ENCODE measurements around the gene ATP10A. TPM values are rescaled to one million over a fixed set of nuclear protein-coding genes. Genes with fewer than 3 reads are reported as not detected.

ATP10A gene
- total and polyA plus RNA-seq, 9 of the 15 experiments (the other 6 are each of a cell fraction or from before 2014, with no cell fraction given): 0.09 TPM; not detected in 8

GRCh38 chr15:25909806-25910205 lies 46.7 kb upstream of the ATP10A start:
- POLR2A ChIA-PET: no interaction called here
- no peaks in the 10 kb centered on the region for H3K9me1 ChIP-seq (ENCODE audit: control insufficient read depth, insufficient read depth, low read length)
- peaks cover 0 to 9% of the 10 kb centered on the region in 2 experiments; a peak in 1 of 5 replicates for H3K27me3 ChIP-seq (ENCODE audit: control insufficient read depth in 2 of 2, insufficient read depth in 2 of 2, low read length in 2 of 2)
- no TSS peak for BruUV-seq (replicated peaks)
- in situ Hi-C loops (cut with MboI): no loop called here
- intact Hi-C loops (cut with micrococcal nuclease): no loop called here
- no peak overlapping the region for H3K4me3 ChIP-seq
- H3K9me3 ChIP-seq (replicated peaks; ENCODE audit: control insufficient read depth, insufficient read depth, low read depth, low read length): no peaks in the 10 kb centered on the region
- H4K20me1 ChIP-seq (replicated peaks; ENCODE audit: control insufficient read depth, insufficient read depth, low read length): no peaks in the 10 kb centered on the region
- FAIRE-seq (no peak), ATAC-seq (no peak), DNase-seq (ENCODE audit: extremely low read depth in 1 of 4, low spot score in 3 of 4) (no peak)
- H3K79me2 ChIP-seq (ENCODE audit: control insufficient read depth, insufficient read depth, low read length): no peaks in the 10 kb centered on the region
- CTCF ChIA-PET (ENCODE audit: low intra/inter-chr PET ratio): no interaction called here
- H3K4me1 ChIP-seq (replicated peaks in 1 of 2; ENCODE audit: control insufficient read depth in 2 of 2, insufficient read depth in 2 of 2, low read length in 2 of 2): no peaks in the 10 kb centered on the region
- TF ChIP-seq COPS2 (conservative IDR thresholded peaks at IDR 0.05): no peak
- no peak for TF ChIP-seq SMARCB1 (IDR thresholded peaks at IDR 0.05; ENCODE audit: insufficient read length, low read depth)
- TF ChIP-seq ID3 (CRISPR knock-in tag; IDR thresholded peaks at IDR 0.05): no peak
- TF ChIP-seq ID3 (tag; IDR thresholded peaks at IDR 0.05): no peak
- no peak for TF ChIP-seq MXI1 (IDR thresholded peaks at IDR 0.05; ENCODE audit: low read depth, low read length)
- no peak for TF ChIP-seq ASH1L (IDR thresholded peaks at IDR 0.05; ENCODE audit: borderline replicate concordance, low read depth, partially characterized antibody)
- no peak for TF ChIP-seq JUN (IDR thresholded peaks at IDR 0.05; ENCODE audit: borderline replicate concordance, low read depth, low read length)
- TF ChIP-seq JUN (CRISPR knock-in tag; IDR thresholded peaks at IDR 0.05; ENCODE audit: borderline replicate concordance): no peak
- TF ChIP-seq ZNF644 (tag; IDR thresholded peaks at IDR 0.05; ENCODE audit: low read depth): no peak
- no peak for TF ChIP-seq ZNF140 (CRISPR knock-in tag; IDR thresholded peaks at IDR 0.05)
- no peak for TF ChIP-seq ZFP30 (CRISPR knock-in tag; IDR thresholded peaks at IDR 0.05; ENCODE audit: borderline replicate concordance)
- TF ChIP-seq FOXP1 (CRISPR knock-in tag; IDR thresholded peaks at IDR 0.05): no peak
- TF ChIP-seq CEBPZ (IDR thresholded peaks at IDR 0.05; ENCODE audit: borderline replicate concordance, low read depth, low read length): no peak
- no peak for TF ChIP-seq SIN3A (IDR thresholded peaks at IDR 0.05; ENCODE audit: borderline replicate concordance in 2 of 2, control insufficient read depth in 1 of 2, low read depth in 2 of 2, low read length in 2 of 2)
- no peak for TF ChIP-seq ZNF780A (CRISPR knock-in tag; IDR thresholded peaks at IDR 0.05)
- TF ChIP-seq KLF16 (IDR thresholded peaks at IDR 0.05): no peak
- TF ChIP-seq KLF10 (CRISPR knock-in tag; IDR thresholded peaks at IDR 0.05): no peak
- no peak for TF ChIP-seq FOSL1 (tag; conservative IDR thresholded peaks at IDR 0.05)
- TF ChIP-seq TRIM24 (IDR thresholded peaks at IDR 0.05): no peak
- H3K4me2 ChIP-seq (ENCODE audit: insufficient read depth, low read length): no peak overlapping the region
- WGBS (ENCODE audit: insufficient coverage, low coverage, missing lambda C conversion rate): 0% methylated on average over 2 of the region's 16 CpGs
- H3K36me3 ChIP-seq (ENCODE audit: control insufficient read depth, insufficient read depth, low read length): no peaks in the 10 kb centered on the region
- H3K27ac ChIP-seq (ENCODE audit: extremely low read depth, low read depth, low read length): no peak overlapping the region
- H3K9ac ChIP-seq (ENCODE audit: insufficient read depth in 1 of 2, low read depth in 2 of 2, low read length in 2 of 2): no peak overlapping the region
- no peak overlapping the region for H2AFZ ChIP-seq (ENCODE audit: low read depth, low read length)
